Parathyroid adenoma (tissue), 2 donors: ENCODE measurements around the gene TCP10L.

Source experiments
- H2AFZ ChIP-seq: fragments of 300-600 bp; sonication (generic); one replicate; pipeline ENCODE4 v1.7.0; 2017; ENCODE audit warnings: antibody characterized with exemption, mild to moderate bottlenecking
- H3K27ac ChIP-seq: fragments of 300-600 bp; sonication (generic); one replicate; pipeline ENCODE4 v1.7.0; 2017
- H3K27me3 ChIP-seq: fragments of 300-600 bp; sonication (generic); one replicate; pipeline ENCODE4 v1.7.0; 2017; ENCODE audit warnings: low read length; ENCODE audit not compliant: control insufficient read depth, insufficient read depth
- H3K36me3 ChIP-seq: fragments of 300-600 bp; sonication (generic); one replicate; pipeline ENCODE4 v1.7.0; 2017; ENCODE audit warnings: low read length; ENCODE audit not compliant: control insufficient read depth, insufficient read depth
- H3K4me1 ChIP-seq: fragments of 300-600 bp; sonication (generic); one replicate; pipeline ENCODE4 v1.7.0; 2017; ENCODE audit warnings: control low read depth
- H3K4me2 ChIP-seq: fragments of 300-600 bp; sonication (generic); one replicate; pipeline ENCODE4 v1.7.0; 2017; ENCODE audit warnings: low read length
- H3K4me3 ChIP-seq: fragments of 300-600 bp; sonication (generic); one replicate; pipeline ENCODE4 v1.7.0; 2017; ENCODE audit warnings: low read depth, low read length
- H3K79me2 ChIP-seq: fragments of 300-600 bp; sonication (generic); one replicate; pipeline ENCODE4 v1.7.0; 2017; ENCODE audit warnings: control low read depth
- H3K9ac ChIP-seq: fragments of 300-600 bp; sonication (generic); one replicate; pipeline ENCODE4 v1.7.0; 2017; ENCODE audit warnings: mild to moderate bottlenecking
- H3K9me3 ChIP-seq: fragments of 300-600 bp; sonication (generic); one replicate; pipeline ENCODE4 v1.7.0; 2017; ENCODE audit warnings: low read length; ENCODE audit not compliant: control insufficient read depth
- CTCF ChIP-seq: fragments of 300-600 bp; sonication (generic); IDR thresholded peaks from one replicate; pipeline ENCODE4 v1.7.0; 2017; ENCODE audit warnings: antibody characterized with exemption, mild to moderate bottlenecking
- donor health status: primary hyperparathyroidism.

TCP10L gene

GRCh38 chr21:32587651-32588050 lies 2.3 kb upstream of the TCP10L start:
- H3K9ac ChIP-seq: no peak overlapping the region
- no peak overlapping the region for H3K4me3 ChIP-seq
- H3K27ac ChIP-seq: no peak overlapping the region
- H3K4me1 ChIP-seq: no peaks in the 10 kb centered on the region
- no peaks in the 10 kb centered on the region for H3K79me2 ChIP-seq
- no peak overlapping the region for H2AFZ ChIP-seq
- no peaks in the 10 kb centered on the region for H3K27me3 ChIP-seq
- TF ChIP-seq CTCF: no peak
- no peaks in the 10 kb centered on the region for H3K36me3 ChIP-seq
- H3K4me2 ChIP-seq: no peak overlapping the region
- no peaks in the 10 kb centered on the region for H3K9me3 ChIP-seq

- H3K36me3 ChIP-seq: no peaks in the 10 kb centered on the region
- H3K27me3 ChIP-seq: no peaks in the 10 kb centered on the region
- no peak overlapping the region for H3K4me3 ChIP-seq
- H3K9ac ChIP-seq: no peak overlapping the region
- H3K9me3 ChIP-seq: no peaks in the 10 kb centered on the region
- H3K79me2 ChIP-seq: no peaks in the 10 kb centered on the region
- no peak for TF ChIP-seq CTCF
- H3K27ac ChIP-seq: no peak overlapping the region
- H3K4me1 ChIP-seq: no peaks in the 10 kb centered on the region
- H3K4me2 ChIP-seq: no peak overlapping the region
- H2AFZ ChIP-seq: no peak overlapping the region
Measured at GRCh38 chr21:32587120-32587519, 1.8 kb upstream of the TCP10L start.

- no peak overlapping the region for H3K9ac ChIP-seq
Measured at GRCh38 chr21:32585970-32586369, 647 bp upstream of the TCP10L start.

GRCh38 chr21:32584472-32584871 lies 851 bp downstream of the TCP10L start:
- no peaks in the 10 kb centered on the region for H3K36me3 ChIP-seq
- H3K4me3 ChIP-seq: no peak overlapping the region
- no peak overlapping the region for H2AFZ ChIP-seq
- no peaks in the 10 kb centered on the region for H3K9me3 ChIP-seq
- no peak overlapping the region for H3K4me2 ChIP-seq
- no peaks in the 10 kb centered on the region for H3K79me2 ChIP-seq
- H3K9ac ChIP-seq: no peak overlapping the region
- H3K4me1 ChIP-seq: no peaks in the 10 kb centered on the region
- no peak for TF ChIP-seq CTCF
- H3K27ac ChIP-seq: no peak overlapping the region
- H3K27me3 ChIP-seq: no peaks in the 10 kb centered on the region

More at GRCh38 chr21:32585970-32586369, 647 bp upstream of the TCP10L start:
- Histone ChIP-seq H3K79me2 (no peaks in the 10 kb centered on the region), H3K36me3 (no peaks in the 10 kb centered on the region), H2AFZ (no peak overlapping the region), H3K4me3 (no peak overlapping the region), H3K9me3 (no peaks in the 10 kb centered on the region), H3K4me2 (no peak overlapping the region), H3K27ac (no peak overlapping the region), H3K4me1 (no peaks in the 10 kb centered on the region), H3K27me3 (no peaks in the 10 kb centered on the region)
- TF ChIP-seq CTCF: no peak

- H2AFZ ChIP-seq: no peak overlapping the region
- H3K9ac ChIP-seq: no peak overlapping the region
- H3K9me3 ChIP-seq: no peaks in the 10 kb centered on the region
- no peak for TF ChIP-seq CTCF
- no peak overlapping the region for H3K4me3 ChIP-seq
- no peak overlapping the region for H3K27ac ChIP-seq
- H3K4me1 ChIP-seq: no peaks in the 10 kb centered on the region
- H3K4me2 ChIP-seq: no peak overlapping the region
- no peaks in the 10 kb centered on the region for H3K27me3 ChIP-seq
- no peaks in the 10 kb centered on the region for H3K79me2 ChIP-seq
- H3K36me3 ChIP-seq: no peaks in the 10 kb centered on the region
Measured at GRCh38 chr21:32581732-32582131, 3.6 kb downstream of the TCP10L start.
